Measurements from ENCODE around the gene MTRF1.

GRCh38 chr13:41311406-41312175 is 48.2 kb upstream of the MTRF1 start:
- no peak for TF ChIP-seq CTCF (IDR thresholded peaks at IDR 0.05; ENCODE audit: insufficient read depth, low read depth, low read length)
- TF ChIP-seq EZH2 (IDR thresholded peaks at IDR 0.05; ENCODE audit: insufficient read depth, low read length): no peak
